ENCODE results near the gene TMEM179.

DNA sequence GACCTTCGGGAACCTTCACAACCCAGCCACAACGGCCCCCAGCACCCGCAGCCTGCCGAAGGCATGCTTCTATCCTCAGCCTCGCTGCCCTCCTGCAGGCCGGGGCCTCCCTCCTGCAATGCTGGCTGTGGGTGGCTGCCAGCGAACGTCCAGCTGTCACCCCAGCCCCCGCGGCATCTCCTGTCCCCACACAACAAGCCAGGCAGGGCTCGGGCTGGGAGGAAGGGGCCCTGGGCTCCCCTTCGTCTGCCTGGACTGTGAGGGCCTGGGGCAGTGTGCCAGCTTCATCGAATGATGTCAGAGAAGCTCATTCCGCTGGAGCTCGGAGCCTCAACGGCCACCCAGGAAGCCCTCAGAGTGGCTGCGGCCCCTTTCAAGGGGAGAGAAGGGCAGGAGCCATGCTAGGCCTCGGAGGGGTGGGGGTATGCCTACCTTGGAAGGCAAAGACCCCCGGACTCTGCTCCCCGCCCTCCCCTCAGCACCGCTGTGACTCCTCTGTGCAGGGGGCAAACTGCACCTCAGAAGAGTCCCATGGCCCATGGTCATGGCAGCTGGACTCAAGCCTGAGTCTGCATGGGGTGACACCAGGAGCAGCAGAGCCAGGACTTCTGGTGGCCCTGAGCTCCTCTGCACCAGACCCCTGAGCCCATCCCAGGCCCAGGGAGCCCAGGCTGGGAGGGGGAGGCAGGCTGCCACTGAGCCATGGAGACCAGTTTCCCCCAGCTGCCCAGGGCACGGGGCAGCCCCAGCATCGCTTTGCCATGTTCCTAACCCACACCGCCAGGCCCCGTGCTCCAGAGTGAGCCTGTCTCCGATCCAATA lies 49.8 kb downstream of the TMEM179 start:
- TF ChIP-seq, protein P1, sequence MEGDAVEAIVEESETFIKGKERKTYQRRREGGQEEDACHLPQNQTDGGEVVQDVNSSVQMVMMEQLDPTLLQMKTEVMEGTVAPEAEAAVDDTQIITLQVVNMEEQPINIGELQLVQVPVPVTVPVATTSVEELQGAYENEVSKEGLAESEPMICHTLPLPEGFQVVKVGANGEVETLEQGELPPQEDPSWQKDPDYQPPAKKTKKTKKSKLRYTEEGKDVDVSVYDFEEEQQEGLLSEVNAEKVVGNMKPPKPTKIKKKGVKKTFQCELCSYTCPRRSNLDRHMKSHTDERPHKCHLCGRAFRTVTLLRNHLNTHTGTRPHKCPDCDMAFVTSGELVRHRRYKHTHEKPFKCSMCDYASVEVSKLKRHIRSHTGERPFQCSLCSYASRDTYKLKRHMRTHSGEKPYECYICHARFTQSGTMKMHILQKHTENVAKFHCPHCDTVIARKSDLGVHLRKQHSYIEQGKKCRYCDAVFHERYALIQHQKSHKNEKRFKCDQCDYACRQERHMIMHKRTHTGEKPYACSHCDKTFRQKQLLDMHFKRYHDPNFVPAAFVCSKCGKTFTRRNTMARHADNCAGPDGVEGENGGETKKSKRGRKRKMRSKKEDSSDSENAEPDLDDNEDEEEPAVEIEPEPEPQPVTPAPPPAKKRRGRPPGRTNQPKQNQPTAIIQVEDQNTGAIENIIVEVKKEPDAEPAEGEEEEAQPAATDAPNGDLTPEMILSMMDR (IDR thresholded peaks at IDR 0.05): no peak
- no peak for TF ChIP-seq POLR2A (IDR thresholded peaks at IDR 0.05)
